Adrenal gland (tissue), 12 donors: ENCODE results near the gene CORO2A. TPM values are rescaled to one million over a fixed set of nuclear protein-coding genes. Genes with fewer than 3 reads are reported as not detected.

ENCODE experiments used
- DNase-seq, 7 donors: peaks; one replicate each; pipeline ENCODE4 v3.0.0-alpha.2; 2019 to 2020
- H3K27ac ChIP-seq, 5 donors: fragments of 200-600 bp; sonication (generic) in 4 of 5; 1 replicate in 3 of 5; 2 replicates in 2 of 5; pipeline versions ENCODE4 v1.5.1 to v1.8.0; 2016 to 2020; ENCODE audit warnings: mild to moderate bottlenecking in 1 of 5
- H3K27me3 ChIP-seq: fragments of 200-600 bp; 2 replicates; pipeline ENCODE4 v1.8.0; 2021
- H3K36me3 ChIP-seq, 2 donors: fragments of 200-600 bp; replicated peaks in 1 of 2; 1 replicate in 1 of 2; 2 replicates in 1 of 2; pipeline versions ENCODE4 v1.5.1 to v1.8.0; 2018 to 2022
- H3K4me1 ChIP-seq, 2 donors: fragments of 200-600 bp; replicated peaks in 1 of 2; 1 replicate in 1 of 2; 2 replicates in 1 of 2; pipeline versions ENCODE4 v1.5.1 to v1.8.0; 2018 to 2021
- H3K4me3 ChIP-seq, 4 donors: fragments of 200-600 bp; sonication (generic) in 3 of 4; one replicate each; pipeline ENCODE4 v1.5.1; 2016 to 2018
- H3K9me3 ChIP-seq, 3 donors: fragments of 200-600 bp; sonication (generic) in 1 of 3; replicated peaks in 1 of 3; 1 replicate in 2 of 3; 2 replicates in 1 of 3; pipeline versions ENCODE4 v1.5.1 to v1.8.0; 2016 to 2021
- POLR2A ChIP-seq, 2 donors: fragments of 450-650 bp; IDR thresholded peaks; one replicate each; pipeline ENCODE4 v1.6.1; 2017; ENCODE audit warnings: antibody characterized with exemption in 2 of 2, mild to moderate bottlenecking in 2 of 2, moderate library complexity in 1 of 2
- WGBS, 4 donors: extraction: QIAGEN DNeasy Blood & Tissue Kit in 2 of 4; methylation state at CpG; one replicate each; pipeline versions ENCODE4 v1.1.5 to v1.1.7; 2013 to 2017; 5-methylcytosine and 5-hydroxymethylcytosine counted together
- intact Hi-C, 2 donors: fragments of 100-400 bp; cut with DNase I; formaldehyde crosslinking; loops; one replicate each; pipeline versions ENCODE4 v1.14.1 to v1.15.0; 2022 to 2023
- polyA plus RNA-seq, 3 donors: library from polyadenylated mRNA; stranded (reverse); fragments of 200-250 nt in 2 of 3; fragments of 350-450 nt in 1 of 3; fragmentation: Illumina TruSeq in 1 of 3; extraction: RNeasy Lipid Tissue Mini Kit (QIAGEN cat#74804) in 1 of 3; gene quantifications; one replicate each; pipeline ENCODE4 v1.2.3, GENCODE V29; 2013 to 2014
- total RNA-seq, 9 donors: library from RNA; depleted of rRNA in 4 of 9; stranded (reverse); fragments of >200 nt in 4 of 9; fragments of 120-200 nt in 1 of 9; fragmentation: NEBNext Ultra II Directional in 1 of 9; extraction: Animal tissue kit (Norgen Biotek cat#: 25700) in 1 of 9; gene quantifications; one replicate each; pipeline versions ENCODE4 v1.1.0 to v1.2.4, GENCODE V29; 2013 to 2023
- TF ChIP-seq, protein P1 (sequence below), 6 experiments: fragments of 450-650 bp in 4 of 6; fragments of 200-600 bp in 2 of 6; sonication (generic) in 1 of 6; IDR thresholded peaks; 1 replicate in 5 of 6; 2 replicates in 1 of 6; pipeline versions ENCODE4 v1.5.1 to v1.8.0; 2016 to 2021; ENCODE audit warnings: antibody characterized with exemption in 6 of 6, mild to moderate bottlenecking in 2 of 6, moderate library complexity in 1 of 6
- donor health status: healthy with polysubstance abuse.
- donor health status: Bipolar disorder and iron deficiency.
- donor health status: DM: yes; HTN: yes; CAD: no.
- donor health status: DM: no; HTN: no; CAD: no.
- donor health status: DM: no; HTN: no; CAD: no.
- donor health status: DM: yes; HTN: yes; CAD: no.

Gene CORO2A
- total and polyA plus RNA-seq, 12 donors = 0.06 to 3.9 (median 1.2) TPM

DNA sequence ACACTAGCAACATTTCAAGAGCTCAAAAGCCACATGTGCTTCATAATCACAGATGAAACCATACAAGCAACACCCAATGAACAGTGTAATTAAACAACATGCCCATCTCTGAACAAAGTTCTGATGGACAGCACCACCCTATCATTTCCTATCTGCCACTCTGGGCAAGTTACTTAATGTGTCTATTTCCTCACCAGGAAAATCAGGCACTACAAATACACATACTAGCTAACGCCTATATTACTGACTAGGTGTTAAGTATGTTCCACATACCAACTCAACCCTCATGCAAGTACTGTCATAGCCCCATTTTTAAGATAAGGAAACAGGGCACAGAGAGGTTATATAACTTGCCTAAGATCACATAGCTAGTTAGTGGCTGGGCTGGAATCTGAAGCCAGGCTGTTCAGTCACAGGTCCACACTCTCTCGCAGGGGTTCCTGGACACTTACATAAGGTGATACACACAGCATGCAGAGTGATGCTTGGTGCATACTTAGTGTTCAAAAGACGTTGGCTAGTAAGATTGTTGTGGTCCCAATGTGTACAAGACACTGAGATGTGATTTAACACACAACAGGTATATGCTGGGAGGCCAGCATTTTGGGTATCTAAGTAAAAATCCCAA is 24.2 kb downstream of the CORO2A start:
- H3K4me3 ChIP-seq = no peak overlapping the region
- intact Hi-C loops = no loop called here
- H3K36me3 ChIP-seq = no peaks in the 10 kb centered on the region
- TF ChIP-seq, protein P1, sequence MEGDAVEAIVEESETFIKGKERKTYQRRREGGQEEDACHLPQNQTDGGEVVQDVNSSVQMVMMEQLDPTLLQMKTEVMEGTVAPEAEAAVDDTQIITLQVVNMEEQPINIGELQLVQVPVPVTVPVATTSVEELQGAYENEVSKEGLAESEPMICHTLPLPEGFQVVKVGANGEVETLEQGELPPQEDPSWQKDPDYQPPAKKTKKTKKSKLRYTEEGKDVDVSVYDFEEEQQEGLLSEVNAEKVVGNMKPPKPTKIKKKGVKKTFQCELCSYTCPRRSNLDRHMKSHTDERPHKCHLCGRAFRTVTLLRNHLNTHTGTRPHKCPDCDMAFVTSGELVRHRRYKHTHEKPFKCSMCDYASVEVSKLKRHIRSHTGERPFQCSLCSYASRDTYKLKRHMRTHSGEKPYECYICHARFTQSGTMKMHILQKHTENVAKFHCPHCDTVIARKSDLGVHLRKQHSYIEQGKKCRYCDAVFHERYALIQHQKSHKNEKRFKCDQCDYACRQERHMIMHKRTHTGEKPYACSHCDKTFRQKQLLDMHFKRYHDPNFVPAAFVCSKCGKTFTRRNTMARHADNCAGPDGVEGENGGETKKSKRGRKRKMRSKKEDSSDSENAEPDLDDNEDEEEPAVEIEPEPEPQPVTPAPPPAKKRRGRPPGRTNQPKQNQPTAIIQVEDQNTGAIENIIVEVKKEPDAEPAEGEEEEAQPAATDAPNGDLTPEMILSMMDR (IDR thresholded peaks at IDR 0.05) = no peak
- no peak for TF ChIP-seq POLR2A (IDR thresholded peaks at IDR 0.05)
- H3K9me3 ChIP-seq = no peaks in the 10 kb centered on the region
- DNase-seq = no peak
- 66 to 88% (median 78%) methylated on average over 3 of the region's 3 CpGs for WGBS, 4 donors
- no peaks in the 10 kb centered on the region for H3K4me1 ChIP-seq
- H3K27ac ChIP-seq = peak overlapping the region in 1 of 5 donors; percentile 47
- H3K27me3 ChIP-seq = no peaks in the 10 kb centered on the region

- TF ChIP-seq POLR2A (IDR thresholded peaks at IDR 0.05) = no peak
- TF ChIP-seq, protein P1 (IDR thresholded peaks at IDR 0.05) = no peak
- Histone ChIP-seq H3K4me1 (no peaks in the 10 kb centered on the region), H3K36me3 (no peaks in the 10 kb centered on the region), H3K27me3 (no peaks in the 10 kb centered on the region), H3K27ac (no peak overlapping the region), H3K4me3 (no peak overlapping the region), H3K9me3 (no peaks in the 10 kb centered on the region)
- 83 to 90% (median 87%) methylated on average over 7 of the region's 7 CpGs for WGBS, 4 donors
- no peak for DNase-seq
- intact Hi-C loops = no loop called here
These were observed 27.5 kb downstream of the CORO2A start for GRCh38 chr9:98164912-98165311.

GRCh38 chr9:98162613-98163012 is 29.8 kb downstream of the CORO2A start:
- no peaks in the 10 kb centered on the region for H3K9me3 ChIP-seq
- H3K27ac ChIP-seq = no peak overlapping the region
- H3K27me3 ChIP-seq = no peaks in the 10 kb centered on the region
- 86 to 95% (median 93%) methylated on average over 12 of the region's 12 CpGs for whole genome bisulfite sequencing, 4 donors
- intact Hi-C loops = no loop called here
- H3K4me3 ChIP-seq = no peak overlapping the region
- H3K36me3 ChIP-seq = no peaks in the 10 kb centered on the region
- DNase-seq = no peak
- no peaks in the 10 kb centered on the region for H3K4me1 ChIP-seq
- TF ChIP-seq, protein P1 (IDR thresholded peaks at IDR 0.05) = no peak
- no peak for TF ChIP-seq POLR2A (IDR thresholded peaks at IDR 0.05)

- no peaks in the 10 kb centered on the region for H3K36me3 ChIP-seq
- intact Hi-C loops = no loop called here
- no peak overlapping the region for H3K27ac ChIP-seq
- peaks cover 5% of the 10 kb centered on the region for H3K27me3 ChIP-seq
- no peaks in the 10 kb centered on the region for H3K9me3 ChIP-seq
- H3K4me1 ChIP-seq = no peaks in the 10 kb centered on the region
- 82 to 100% (median 93%) methylated on average over 1 to 4 of the region's 4 CpGs for WGBS, 4 donors
- no peak for DNase-seq
- no peak overlapping the region for H3K4me3 ChIP-seq
- TF ChIP-seq POLR2A (IDR thresholded peaks at IDR 0.05) = no peak
- TF ChIP-seq, protein P1 (IDR thresholded peaks at IDR 0.05) = no peak
These were observed 30.6 kb downstream of the CORO2A start for GRCh38 chr9:98161851-98162250.
